ENCODE results near the gene DMD.

- TF ChIP-seq EZH2 (IDR thresholded peaks at IDR 0.05; ENCODE audit: borderline replicate concordance, insufficient read depth, low read depth, low read length, poor library complexity, severe bottlenecking) = no peak
- TF ChIP-seq, protein P1, sequence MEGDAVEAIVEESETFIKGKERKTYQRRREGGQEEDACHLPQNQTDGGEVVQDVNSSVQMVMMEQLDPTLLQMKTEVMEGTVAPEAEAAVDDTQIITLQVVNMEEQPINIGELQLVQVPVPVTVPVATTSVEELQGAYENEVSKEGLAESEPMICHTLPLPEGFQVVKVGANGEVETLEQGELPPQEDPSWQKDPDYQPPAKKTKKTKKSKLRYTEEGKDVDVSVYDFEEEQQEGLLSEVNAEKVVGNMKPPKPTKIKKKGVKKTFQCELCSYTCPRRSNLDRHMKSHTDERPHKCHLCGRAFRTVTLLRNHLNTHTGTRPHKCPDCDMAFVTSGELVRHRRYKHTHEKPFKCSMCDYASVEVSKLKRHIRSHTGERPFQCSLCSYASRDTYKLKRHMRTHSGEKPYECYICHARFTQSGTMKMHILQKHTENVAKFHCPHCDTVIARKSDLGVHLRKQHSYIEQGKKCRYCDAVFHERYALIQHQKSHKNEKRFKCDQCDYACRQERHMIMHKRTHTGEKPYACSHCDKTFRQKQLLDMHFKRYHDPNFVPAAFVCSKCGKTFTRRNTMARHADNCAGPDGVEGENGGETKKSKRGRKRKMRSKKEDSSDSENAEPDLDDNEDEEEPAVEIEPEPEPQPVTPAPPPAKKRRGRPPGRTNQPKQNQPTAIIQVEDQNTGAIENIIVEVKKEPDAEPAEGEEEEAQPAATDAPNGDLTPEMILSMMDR (IDR thresholded peaks at IDR 0.05) = no peak
Measured at GRCh38 chrX:33129607-33130006, 81.7 kb downstream of the DMD start.
